Sigmoid colon (tissue), 4 donors: ENCODE results near the gene RHOV.

Experiments used
- POLR2A ChIP-seq, 2 donors: fragments of 450-650 bp; IDR thresholded peaks; one replicate each; pipeline ENCODE4 v1.6.1; 2016; ENCODE audit warnings: antibody characterized with exemption in 2 of 2, mild to moderate bottlenecking in 2 of 2, moderate library complexity in 2 of 2
- POLR2AphosphoS5 ChIP-seq, 4 donors: sonication (generic); formaldehyde crosslinking; IDR thresholded peaks; one replicate each; pipeline ENCODE4 v1.6.1; 2017; ENCODE audit warnings: antibody characterized with exemption in 4 of 4
- TF ChIP-seq, protein P1 (sequence below), 4 experiments: fragments of 450-650 bp in 3 of 4; fragments of 200-600 bp in 1 of 4; IDR thresholded peaks; one replicate each; pipeline ENCODE4 v1.5.1; 2016 to 2019; ENCODE audit warnings: antibody characterized with exemption in 4 of 4, mild to moderate bottlenecking in 3 of 4, moderate library complexity in 2 of 4

DNA sequence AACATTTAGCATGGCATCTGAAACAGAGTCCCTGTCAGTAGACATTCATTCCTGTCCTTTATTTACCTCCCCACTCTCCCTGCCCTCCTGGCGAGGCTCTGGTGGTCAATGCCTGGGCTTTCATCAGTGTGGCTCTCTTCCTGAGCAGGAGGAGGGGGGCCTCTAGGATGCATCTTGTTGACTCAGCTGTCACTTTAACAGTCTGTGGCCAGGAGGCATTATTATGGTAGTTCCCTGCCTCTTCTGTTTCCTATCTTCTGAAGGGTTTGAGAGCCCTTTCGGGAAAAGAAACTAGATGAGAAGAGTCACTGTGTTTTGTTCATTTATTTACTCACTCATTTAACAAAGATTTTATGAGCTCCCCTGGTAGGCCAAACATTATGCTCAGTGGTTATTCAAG lies 43.1 kb downstream of the RHOV start:
- TF ChIP-seq, protein P1, sequence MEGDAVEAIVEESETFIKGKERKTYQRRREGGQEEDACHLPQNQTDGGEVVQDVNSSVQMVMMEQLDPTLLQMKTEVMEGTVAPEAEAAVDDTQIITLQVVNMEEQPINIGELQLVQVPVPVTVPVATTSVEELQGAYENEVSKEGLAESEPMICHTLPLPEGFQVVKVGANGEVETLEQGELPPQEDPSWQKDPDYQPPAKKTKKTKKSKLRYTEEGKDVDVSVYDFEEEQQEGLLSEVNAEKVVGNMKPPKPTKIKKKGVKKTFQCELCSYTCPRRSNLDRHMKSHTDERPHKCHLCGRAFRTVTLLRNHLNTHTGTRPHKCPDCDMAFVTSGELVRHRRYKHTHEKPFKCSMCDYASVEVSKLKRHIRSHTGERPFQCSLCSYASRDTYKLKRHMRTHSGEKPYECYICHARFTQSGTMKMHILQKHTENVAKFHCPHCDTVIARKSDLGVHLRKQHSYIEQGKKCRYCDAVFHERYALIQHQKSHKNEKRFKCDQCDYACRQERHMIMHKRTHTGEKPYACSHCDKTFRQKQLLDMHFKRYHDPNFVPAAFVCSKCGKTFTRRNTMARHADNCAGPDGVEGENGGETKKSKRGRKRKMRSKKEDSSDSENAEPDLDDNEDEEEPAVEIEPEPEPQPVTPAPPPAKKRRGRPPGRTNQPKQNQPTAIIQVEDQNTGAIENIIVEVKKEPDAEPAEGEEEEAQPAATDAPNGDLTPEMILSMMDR (IDR thresholded peaks at IDR 0.05): no peak
- TF ChIP-seq POLR2A (IDR thresholded peaks at IDR 0.05): no peak
- no peak for TF ChIP-seq POLR2AphosphoS5 (IDR thresholded peaks at IDR 0.05)
